ENCODE results near the gene KRCC1.

GRCh38 chr2:88002359-88002707 lies 53.2 kb downstream of the KRCC1 start:
- TF ChIP-seq, protein P1, sequence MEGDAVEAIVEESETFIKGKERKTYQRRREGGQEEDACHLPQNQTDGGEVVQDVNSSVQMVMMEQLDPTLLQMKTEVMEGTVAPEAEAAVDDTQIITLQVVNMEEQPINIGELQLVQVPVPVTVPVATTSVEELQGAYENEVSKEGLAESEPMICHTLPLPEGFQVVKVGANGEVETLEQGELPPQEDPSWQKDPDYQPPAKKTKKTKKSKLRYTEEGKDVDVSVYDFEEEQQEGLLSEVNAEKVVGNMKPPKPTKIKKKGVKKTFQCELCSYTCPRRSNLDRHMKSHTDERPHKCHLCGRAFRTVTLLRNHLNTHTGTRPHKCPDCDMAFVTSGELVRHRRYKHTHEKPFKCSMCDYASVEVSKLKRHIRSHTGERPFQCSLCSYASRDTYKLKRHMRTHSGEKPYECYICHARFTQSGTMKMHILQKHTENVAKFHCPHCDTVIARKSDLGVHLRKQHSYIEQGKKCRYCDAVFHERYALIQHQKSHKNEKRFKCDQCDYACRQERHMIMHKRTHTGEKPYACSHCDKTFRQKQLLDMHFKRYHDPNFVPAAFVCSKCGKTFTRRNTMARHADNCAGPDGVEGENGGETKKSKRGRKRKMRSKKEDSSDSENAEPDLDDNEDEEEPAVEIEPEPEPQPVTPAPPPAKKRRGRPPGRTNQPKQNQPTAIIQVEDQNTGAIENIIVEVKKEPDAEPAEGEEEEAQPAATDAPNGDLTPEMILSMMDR (conservative IDR thresholded peaks at IDR 0.05; ENCODE audit: low read depth in 2 of 2): no peak
- TF ChIP-seq CREB1 (CRISPR knock-in tag; IDR thresholded peaks at IDR 0.05; ENCODE audit: low read depth) (no peak), NANOG (IDR thresholded peaks at IDR 0.05; ENCODE audit: borderline replicate concordance) (no peak), EZH2 (IDR thresholded peaks at IDR 0.05; ENCODE audit: low read depth, unreplicated experiment) (no peak), REST (IDR thresholded peaks at IDR 0.05; ENCODE audit: unreplicated experiment) (no peak)

All from GM23338 (cell line).